ENCODE measurements around the gene COL9A3. TPM values are rescaled to one million over a fixed set of nuclear protein-coding genes. Genes with fewer than 3 reads are reported as not detected.
A peak's percentile ranks its signal among the peaks of the same experiment; 100 is the strongest.

COL9A3 gene
- total and polyA plus RNA-seq, 2 donors: 4.1 to 7.0 TPM

GRCh38 chr20:62772103-62772611, 44.7 kb upstream of the COL9A3 start:
- Histone ChIP-seq H3K36me3 (ENCODE audit: control insufficient read depth in 2 of 2, insufficient read depth in 2 of 2, low read length in 1 of 2) (no peaks in the 10 kb centered on the region), H3K27ac (ENCODE audit: low read depth in 1 of 2, low read length in 1 of 2) (no peak overlapping the region), H3K9me3 (ENCODE audit: control insufficient read depth in 2 of 2, insufficient read depth in 1 of 2, low read length in 1 of 2) (peaks cover 0 to 10% of the 10 kb centered on the region in 2 donors), H3K27me3 (ENCODE audit: control insufficient read depth in 2 of 2, insufficient read depth in 1 of 2, low read length in 1 of 2) (peaks cover 0 to 7% of the 10 kb centered on the region in 2 donors), H3K4me1 (ENCODE audit: control insufficient read depth in 2 of 2, insufficient read depth in 2 of 2, low read length in 2 of 2) (peaks cover 5 to 26% of the 10 kb centered on the region in 2 donors), H3K4me3 (ENCODE audit: low read length in 2 of 2) (no peak overlapping the region)
- 96% methylated on average over 23 of the region's 23 CpGs for WGBS
- DNase-seq (ENCODE audit: low read depth in 6 of 9, low spot score in 9 of 9): no peak

DNA sequence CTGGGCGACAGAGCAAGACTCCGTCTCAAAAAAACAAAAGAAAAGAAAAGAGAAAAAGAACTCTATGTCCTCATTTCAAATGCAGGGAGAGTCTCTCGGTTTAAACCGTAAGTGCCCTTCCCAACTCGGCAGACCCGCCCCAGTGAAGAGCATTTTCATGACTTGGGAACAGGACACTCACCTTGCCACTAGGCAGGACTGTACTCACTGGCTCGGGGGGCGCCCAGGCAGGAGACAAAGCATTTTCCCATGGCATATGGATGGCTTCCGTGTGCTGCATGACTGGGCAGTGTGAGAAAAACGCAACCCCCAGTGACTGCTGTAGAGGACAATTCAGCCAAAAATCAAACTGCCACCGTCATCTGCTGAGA, 44.2 kb upstream of the COL9A3 start:
- no peak overlapping the region for H3K27ac ChIP-seq (ENCODE audit: low read depth in 1 of 2, low read length in 1 of 2)
- no peaks in the 10 kb centered on the region for H3K36me3 ChIP-seq (ENCODE audit: control insufficient read depth in 2 of 2, insufficient read depth in 2 of 2, low read length in 1 of 2)
- no peak for DNase-seq (ENCODE audit: low read depth in 6 of 9, low spot score in 9 of 9)
- no peak overlapping the region for H3K4me3 ChIP-seq (ENCODE audit: low read length in 2 of 2)
- H3K4me1 ChIP-seq (ENCODE audit: control insufficient read depth in 2 of 2, insufficient read depth in 2 of 2, low read length in 2 of 2): peaks cover 5 to 31% of the 10 kb centered on the region in 2 donors
- H3K9me3 ChIP-seq (ENCODE audit: control insufficient read depth in 2 of 2, insufficient read depth in 1 of 2, low read length in 1 of 2): peaks cover 0 to 14% of the 10 kb centered on the region in 2 donors
- WGBS: 85% methylated on average over 11 of the region's 11 CpGs
- peaks cover 0 to 7% of the 10 kb centered on the region in 2 donors for H3K27me3 ChIP-seq (ENCODE audit: control insufficient read depth in 2 of 2, insufficient read depth in 1 of 2, low read length in 1 of 2)

GRCh38 chr20:62772990-62773844, 43.6 kb upstream of the COL9A3 start:
- Histone ChIP-seq H3K27ac (ENCODE audit: low read depth in 1 of 2, low read length in 1 of 2) (no peak overlapping the region), H3K36me3 (ENCODE audit: control insufficient read depth in 2 of 2, insufficient read depth in 2 of 2, low read length in 1 of 2) (no peaks in the 10 kb centered on the region), H3K4me3 (ENCODE audit: low read length in 2 of 2) (no peak overlapping the region), H3K27me3 (ENCODE audit: control insufficient read depth in 2 of 2, insufficient read depth in 1 of 2, low read length in 1 of 2) (peaks cover 0 to 4% of the 10 kb centered on the region in 2 donors), H3K4me1 (ENCODE audit: control insufficient read depth in 2 of 2, insufficient read depth in 2 of 2, low read length in 2 of 2) (peaks cover 5 to 31% of the 10 kb centered on the region in 2 donors), H3K9me3 (ENCODE audit: control insufficient read depth in 2 of 2, insufficient read depth in 1 of 2, low read length in 1 of 2) (peaks cover 0 to 14% of the 10 kb centered on the region in 2 donors)
- WGBS: 84% methylated on average over 19 of the region's 19 CpGs
- no peak for DNase-seq (ENCODE audit: low read depth in 6 of 9, low spot score in 9 of 9)

DNA sequence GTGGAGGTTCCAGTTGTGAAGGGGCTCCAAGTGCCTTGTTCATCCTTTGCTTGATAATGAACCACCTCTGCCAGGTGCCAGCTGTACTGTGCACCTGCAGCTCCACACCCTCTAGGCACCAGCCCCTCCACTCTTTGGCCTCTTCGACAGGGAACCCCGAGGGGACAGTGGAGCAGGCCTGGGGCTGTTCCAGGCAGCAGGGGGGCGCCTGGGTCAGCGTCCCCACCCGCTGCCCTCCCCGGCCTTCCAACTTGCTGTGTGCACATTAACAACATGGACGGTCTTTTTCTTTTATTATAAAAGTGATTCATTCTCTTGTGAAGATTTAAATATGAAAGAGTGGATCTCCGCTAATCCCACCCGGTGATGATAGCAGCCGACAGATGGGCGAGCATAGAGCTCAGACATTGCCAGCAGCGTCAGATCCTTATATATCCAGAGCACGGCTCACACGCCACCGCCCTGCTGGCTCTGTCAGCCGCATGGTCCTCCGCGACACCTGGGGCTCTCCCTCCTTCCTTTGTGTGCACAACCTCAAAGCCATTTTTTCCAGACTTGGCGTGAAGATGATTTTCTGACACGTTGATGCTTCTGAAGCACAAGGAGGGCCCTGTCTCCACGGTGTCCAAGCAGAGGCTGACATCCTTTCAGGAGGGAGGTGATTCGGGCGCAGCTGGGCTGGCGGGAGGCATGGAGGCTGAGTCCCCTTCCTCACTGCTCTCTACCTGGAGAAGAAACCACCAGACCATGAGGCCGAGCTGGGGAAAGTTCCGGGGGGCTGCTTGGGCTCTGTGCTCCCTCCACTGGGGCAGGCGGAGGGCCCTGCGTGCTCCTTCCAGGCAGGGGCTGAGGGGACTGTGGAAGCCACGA, 42.8 kb upstream of the COL9A3 start:
- peak in 1 of 9 donors; percentile 9 for DNase-seq (ENCODE audit: low read depth in 6 of 9, low spot score in 9 of 9)
- H3K4me3 ChIP-seq (ENCODE audit: low read length in 2 of 2): no peak overlapping the region
- H3K9me3 ChIP-seq (ENCODE audit: control insufficient read depth in 2 of 2, insufficient read depth in 1 of 2, low read length in 1 of 2): peaks cover 0 to 14% of the 10 kb centered on the region in 2 donors
- H3K27ac ChIP-seq (ENCODE audit: low read depth in 1 of 2, low read length in 1 of 2): no peak overlapping the region
- H3K27me3 ChIP-seq (ENCODE audit: control insufficient read depth in 2 of 2, insufficient read depth in 1 of 2, low read length in 1 of 2): peaks cover 0 to 4% of the 10 kb centered on the region in 2 donors
- WGBS: 86% methylated on average over 29 of the region's 29 CpGs
- H3K36me3 ChIP-seq (ENCODE audit: control insufficient read depth in 2 of 2, insufficient read depth in 2 of 2, low read length in 1 of 2): no peaks in the 10 kb centered on the region
- H3K4me1 ChIP-seq (ENCODE audit: control insufficient read depth in 2 of 2, insufficient read depth in 2 of 2, low read length in 2 of 2): peaks cover 5 to 31% of the 10 kb centered on the region in 2 donors

GRCh38 chr20:62774762-62775161, 42.1 kb upstream of the COL9A3 start:
- H3K27me3 ChIP-seq (ENCODE audit: control insufficient read depth in 2 of 2, insufficient read depth in 1 of 2, low read length in 1 of 2): peaks cover 0 to 4% of the 10 kb centered on the region in 2 donors
- peaks cover 0 to 14% of the 10 kb centered on the region in 2 donors for H3K9me3 ChIP-seq (ENCODE audit: control insufficient read depth in 2 of 2, insufficient read depth in 1 of 2, low read length in 1 of 2)
- H3K27ac ChIP-seq (ENCODE audit: low read depth in 1 of 2, low read length in 1 of 2): peak overlapping the region in 1 of 2 donors; percentile 8
- no peak for DNase-seq (ENCODE audit: low read depth in 6 of 9, low spot score in 9 of 9)
- peaks cover 5 to 31% of the 10 kb centered on the region in 2 donors for H3K4me1 ChIP-seq (ENCODE audit: control insufficient read depth in 2 of 2, insufficient read depth in 2 of 2, low read length in 2 of 2)
- H3K36me3 ChIP-seq (ENCODE audit: control insufficient read depth in 2 of 2, insufficient read depth in 2 of 2, low read length in 1 of 2): no peaks in the 10 kb centered on the region
- WGBS: 74% methylated on average over 8 of the region's 8 CpGs
- no peak overlapping the region for H3K4me3 ChIP-seq (ENCODE audit: low read length in 2 of 2)

GRCh38 chr20:62775206-62775605, 41.6 kb upstream of the COL9A3 start:
- no peak for DNase-seq (ENCODE audit: low read depth in 6 of 9, low spot score in 9 of 9)
- 96% methylated on average over 9 of the region's 9 CpGs for WGBS
- no peaks in the 10 kb centered on the region for H3K36me3 ChIP-seq (ENCODE audit: control insufficient read depth in 2 of 2, insufficient read depth in 2 of 2, low read length in 1 of 2)
- peaks cover 5 to 31% of the 10 kb centered on the region in 2 donors for H3K4me1 ChIP-seq (ENCODE audit: control insufficient read depth in 2 of 2, insufficient read depth in 2 of 2, low read length in 2 of 2)
- H3K27ac ChIP-seq (ENCODE audit: low read depth in 1 of 2, low read length in 1 of 2): no peak overlapping the region
- H3K27me3 ChIP-seq (ENCODE audit: control insufficient read depth in 2 of 2, insufficient read depth in 1 of 2, low read length in 1 of 2): peaks cover 0 to 4% of the 10 kb centered on the region in 2 donors
- H3K4me3 ChIP-seq (ENCODE audit: low read length in 2 of 2): no peak overlapping the region
- peaks cover 0 to 14% of the 10 kb centered on the region in 2 donors for H3K9me3 ChIP-seq (ENCODE audit: control insufficient read depth in 2 of 2, insufficient read depth in 1 of 2, low read length in 1 of 2)

DNA sequence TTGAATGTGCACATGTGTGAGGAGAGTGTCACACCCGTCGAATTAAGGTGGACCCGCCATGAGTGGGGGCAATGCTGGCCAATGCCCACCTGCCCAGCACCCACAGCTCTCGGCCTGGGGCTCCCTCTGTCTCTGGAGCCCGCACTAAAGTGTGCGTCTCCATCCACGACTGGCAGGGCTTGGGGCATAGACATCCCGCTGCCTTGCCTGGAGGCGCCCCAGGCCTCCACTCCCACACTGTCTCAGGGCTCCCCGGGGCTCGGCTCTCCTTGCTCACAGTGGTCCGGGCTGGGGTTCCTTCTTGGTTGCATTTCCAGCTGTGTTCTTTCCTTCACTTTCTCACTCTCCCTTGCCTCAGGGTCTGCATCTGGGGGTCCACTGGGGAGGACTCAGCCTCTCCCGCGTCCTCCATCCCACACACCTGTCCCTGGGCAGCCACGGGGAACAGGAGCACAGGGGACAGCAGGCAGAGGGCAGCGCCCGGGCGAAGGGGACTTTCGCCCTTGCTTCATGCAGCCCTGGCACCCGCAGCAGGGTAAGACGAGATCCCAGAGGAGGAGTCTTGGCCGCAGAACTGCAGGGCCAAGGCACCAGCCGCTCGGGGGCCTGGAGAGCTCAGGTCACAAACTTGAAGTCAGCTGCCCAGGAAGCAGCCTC, 40.7 kb upstream of the COL9A3 start:
- peaks cover 5 to 31% of the 10 kb centered on the region in 2 donors for H3K4me1 ChIP-seq (ENCODE audit: control insufficient read depth in 2 of 2, insufficient read depth in 2 of 2, low read length in 2 of 2)
- H3K4me3 ChIP-seq (ENCODE audit: low read length in 2 of 2): no peak overlapping the region
- WGBS: 94% methylated on average over 24 of the region's 24 CpGs
- peak overlapping the region; percentile 74 to 89 for H3K27ac ChIP-seq (ENCODE audit: low read depth in 1 of 2, low read length in 1 of 2)
- no peak for DNase-seq (ENCODE audit: low read depth in 6 of 9, low spot score in 9 of 9)
- no peaks in the 10 kb centered on the region for H3K36me3 ChIP-seq (ENCODE audit: control insufficient read depth in 2 of 2, insufficient read depth in 2 of 2, low read length in 1 of 2)
- peaks cover 0 to 4% of the 10 kb centered on the region in 2 donors for H3K27me3 ChIP-seq (ENCODE audit: control insufficient read depth in 2 of 2, insufficient read depth in 1 of 2, low read length in 1 of 2)
- peaks cover 0 to 14% of the 10 kb centered on the region in 2 donors for H3K9me3 ChIP-seq (ENCODE audit: control insufficient read depth in 2 of 2, insufficient read depth in 1 of 2, low read length in 1 of 2)

DNA sequence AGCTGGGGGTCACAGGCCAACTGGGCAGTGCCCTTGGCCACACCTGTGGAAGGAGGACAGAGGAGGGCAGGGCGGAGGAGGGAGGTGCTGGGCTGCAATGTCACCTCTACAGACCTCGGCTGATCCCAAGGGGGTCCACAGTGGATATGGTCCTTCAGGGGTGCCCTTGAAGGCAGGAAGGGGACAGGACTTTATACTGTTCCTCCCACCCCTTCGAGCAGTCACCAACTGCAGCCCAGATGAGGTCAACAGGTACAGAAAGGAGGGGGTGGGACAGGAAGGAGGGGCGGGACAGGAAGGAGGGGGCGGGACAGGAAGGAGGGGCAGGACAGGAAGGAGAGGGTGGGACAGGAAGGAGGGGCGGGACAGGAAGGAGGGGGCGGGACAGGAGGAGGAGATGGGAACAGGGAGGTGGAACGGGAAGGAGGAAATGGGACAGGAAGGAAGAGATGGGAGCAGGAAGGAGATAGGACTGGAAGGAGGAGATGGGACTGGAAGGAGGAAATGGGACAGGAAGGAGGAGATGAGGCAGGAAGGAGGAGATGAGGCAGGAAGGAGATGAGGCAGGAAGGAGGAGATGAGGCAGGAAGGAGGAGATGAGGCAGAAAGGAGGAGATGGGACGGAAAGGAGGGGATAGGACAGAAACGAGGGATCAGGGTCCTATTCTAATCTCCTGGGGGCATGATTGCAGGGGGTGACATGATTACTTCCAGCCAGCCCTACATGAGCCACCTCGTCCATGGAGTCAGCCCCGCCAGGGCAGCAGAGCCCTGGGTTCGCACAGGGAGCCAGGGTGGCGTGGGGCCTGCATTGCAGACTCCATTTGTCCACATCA, 39.9 kb upstream of the COL9A3 start:
- Histone ChIP-seq H3K4me3 (ENCODE audit: low read length in 2 of 2) (no peak overlapping the region), H3K36me3 (ENCODE audit: control insufficient read depth in 2 of 2, insufficient read depth in 2 of 2, low read length in 1 of 2) (no peaks in the 10 kb centered on the region), H3K9me3 (ENCODE audit: control insufficient read depth in 2 of 2, insufficient read depth in 1 of 2, low read length in 1 of 2) (peaks cover 0 to 14% of the 10 kb centered on the region in 2 donors), H3K27me3 (ENCODE audit: control insufficient read depth in 2 of 2, insufficient read depth in 1 of 2, low read length in 1 of 2) (peaks cover 0 to 4% of the 10 kb centered on the region in 2 donors), H3K27ac (ENCODE audit: low read depth in 1 of 2, low read length in 1 of 2) (peak overlapping the region; percentile 74 to 89), H3K4me1 (ENCODE audit: control insufficient read depth in 2 of 2, insufficient read depth in 2 of 2, low read length in 2 of 2) (peaks cover 5 to 31% of the 10 kb centered on the region in 2 donors)
- peak in 5 of 9 donors; percentile 37 to 73 (median 54) for DNase-seq (ENCODE audit: low read depth in 6 of 9, low spot score in 9 of 9)
- 67% methylated on average over 14 of the region's 14 CpGs for WGBS
